ENCODE measurements around the gene OLFML1. TPM values are rescaled to one million over a fixed set of nuclear protein-coding genes. Genes with fewer than 3 reads are reported as not detected.
"Not testable (repeated sequence)": the region's sequence is repeated elsewhere in the genome, so short reads cannot be mapped to it uniquely, and the experiment has no call there.

OLFML1 gene
- total RNA-seq, 1 donor from 2014 or later: not detected

- DNase-seq (ENCODE audit: low read depth, low spot score): no peak
These were observed 27.4 kb downstream of the OLFML1 start for GRCh38 chr11:7512525-7513233.

GRCh38 chr11:7513234-7514098 is 28.2 kb downstream of the OLFML1 start, which contains the start of gene PPFIBP2:
Gene PPFIBP2 (plus strand): TSS chr11:7513999. CDS start chr11:7549476, 35,477 bp downstream.
- peak; percentile 20 for DNase-seq (ENCODE audit: low read depth, low spot score)

DNA sequence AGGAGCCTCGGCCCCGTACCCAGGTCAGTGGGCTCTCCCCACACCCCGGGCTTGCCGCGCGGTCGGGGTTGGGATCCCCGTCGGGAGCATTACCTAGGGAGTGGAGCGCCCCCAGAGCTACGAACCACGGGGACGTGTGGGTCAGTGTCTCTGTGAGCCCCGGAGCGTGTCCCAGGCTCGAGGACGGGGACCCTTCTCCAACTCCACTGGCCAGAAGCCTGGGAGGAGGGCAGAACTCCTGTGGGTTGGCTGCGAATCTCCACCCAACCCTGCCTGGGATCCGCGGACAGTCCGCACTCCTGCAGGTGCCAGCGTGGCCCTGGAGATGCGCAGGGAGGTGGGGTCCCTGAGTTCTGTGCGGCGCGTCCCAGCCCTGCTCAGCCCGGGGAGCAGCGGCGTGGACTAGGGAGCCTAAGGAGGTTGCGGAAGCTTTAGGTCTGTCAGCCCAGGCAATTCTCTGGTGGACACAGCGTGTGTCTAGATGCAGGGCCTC is 28.8 kb downstream of the OLFML1 start:
- no peak for DNase-seq (ENCODE audit: low read depth, low spot score)

DNA sequence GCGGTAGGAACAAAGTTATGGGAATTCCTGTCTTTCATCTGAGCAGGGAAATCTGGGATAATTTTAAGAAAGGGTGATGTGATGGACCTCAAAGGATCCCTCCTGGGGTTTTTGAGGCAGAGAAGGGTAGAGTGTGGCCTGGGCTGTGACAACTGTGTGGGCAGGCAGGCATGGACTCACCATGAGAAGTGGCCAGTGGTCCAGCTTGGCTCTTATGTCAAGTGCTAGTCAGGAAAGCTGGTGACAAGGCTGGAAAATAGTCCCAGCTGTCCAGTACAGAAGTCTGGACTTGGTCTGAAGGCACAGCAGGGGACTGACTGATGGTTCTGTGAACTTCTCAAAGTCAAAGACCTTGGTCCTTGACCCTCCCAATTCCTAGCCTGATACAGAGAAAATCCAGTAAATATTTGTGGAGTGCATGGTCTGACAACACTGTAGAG is 30.2 kb downstream of the OLFML1 start:
- DNase-seq (ENCODE audit: low read depth, low spot score): no peak

DNA sequence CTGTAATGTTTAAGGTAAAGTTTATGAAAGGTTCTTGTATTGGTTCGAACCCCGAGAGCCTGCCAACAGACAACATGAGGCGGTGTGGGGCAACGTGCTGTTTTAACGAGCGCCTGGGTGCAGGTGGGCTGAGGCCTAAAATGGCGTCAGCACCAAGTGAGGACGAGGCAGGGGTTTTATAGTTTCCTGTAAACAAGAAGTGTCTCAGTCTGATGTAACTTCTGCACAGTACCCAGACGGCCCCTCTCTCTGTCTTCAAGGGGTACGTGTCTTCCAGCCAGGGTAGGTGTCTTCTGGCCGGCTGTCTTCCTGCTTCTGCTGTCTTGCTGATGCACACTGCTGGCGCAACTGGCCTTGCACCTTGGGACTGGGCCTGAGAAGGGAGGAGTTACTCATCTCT is 31.2 kb downstream of the OLFML1 start:
- DNase-seq (ENCODE audit: low read depth, low spot score): no peak

GRCh38 chr11:7517743-7518142 is 32.4 kb downstream of the OLFML1 start:
- not testable (repeated sequence) for DNase-seq (ENCODE audit: low read depth, low spot score)

DNA sequence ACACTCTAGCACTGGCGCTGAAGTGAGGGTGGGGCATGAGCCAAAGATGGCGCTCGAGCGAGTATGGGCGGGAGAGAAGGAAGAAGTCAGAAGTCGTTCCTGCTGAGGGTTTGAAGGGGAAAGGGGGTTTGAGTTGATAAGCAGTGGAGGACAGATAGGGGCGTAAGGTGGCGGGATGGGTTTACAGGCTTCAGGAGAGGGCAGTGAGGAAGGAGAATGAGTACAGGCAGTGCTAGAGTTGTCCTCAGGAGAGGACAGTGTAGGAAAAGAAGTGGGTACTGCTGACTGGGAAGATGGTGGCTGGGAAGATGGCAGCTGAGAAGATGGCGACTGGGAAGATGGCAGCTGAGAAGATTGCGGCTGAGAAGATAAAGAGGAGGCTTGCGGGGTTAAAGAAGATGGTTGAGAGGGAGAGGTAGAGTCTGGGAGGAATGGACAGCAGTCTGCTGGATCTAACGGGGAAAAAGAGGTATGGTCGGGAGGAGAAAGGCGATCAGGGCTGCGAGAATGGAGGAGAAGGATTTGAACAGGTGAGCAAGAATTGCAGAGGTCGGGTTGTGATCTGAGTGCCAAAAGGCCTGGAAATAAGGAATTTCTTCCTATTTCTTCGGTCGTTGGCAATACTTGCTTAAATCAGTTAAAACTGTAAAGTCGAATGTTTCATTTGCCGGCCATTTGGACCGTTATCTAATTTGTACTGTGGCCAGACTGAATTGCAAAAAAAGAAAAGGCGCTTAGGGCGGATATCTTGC is 33.7 kb downstream of the OLFML1 start:
- no peak for DNase-seq (ENCODE audit: low read depth, low spot score)

DNA sequence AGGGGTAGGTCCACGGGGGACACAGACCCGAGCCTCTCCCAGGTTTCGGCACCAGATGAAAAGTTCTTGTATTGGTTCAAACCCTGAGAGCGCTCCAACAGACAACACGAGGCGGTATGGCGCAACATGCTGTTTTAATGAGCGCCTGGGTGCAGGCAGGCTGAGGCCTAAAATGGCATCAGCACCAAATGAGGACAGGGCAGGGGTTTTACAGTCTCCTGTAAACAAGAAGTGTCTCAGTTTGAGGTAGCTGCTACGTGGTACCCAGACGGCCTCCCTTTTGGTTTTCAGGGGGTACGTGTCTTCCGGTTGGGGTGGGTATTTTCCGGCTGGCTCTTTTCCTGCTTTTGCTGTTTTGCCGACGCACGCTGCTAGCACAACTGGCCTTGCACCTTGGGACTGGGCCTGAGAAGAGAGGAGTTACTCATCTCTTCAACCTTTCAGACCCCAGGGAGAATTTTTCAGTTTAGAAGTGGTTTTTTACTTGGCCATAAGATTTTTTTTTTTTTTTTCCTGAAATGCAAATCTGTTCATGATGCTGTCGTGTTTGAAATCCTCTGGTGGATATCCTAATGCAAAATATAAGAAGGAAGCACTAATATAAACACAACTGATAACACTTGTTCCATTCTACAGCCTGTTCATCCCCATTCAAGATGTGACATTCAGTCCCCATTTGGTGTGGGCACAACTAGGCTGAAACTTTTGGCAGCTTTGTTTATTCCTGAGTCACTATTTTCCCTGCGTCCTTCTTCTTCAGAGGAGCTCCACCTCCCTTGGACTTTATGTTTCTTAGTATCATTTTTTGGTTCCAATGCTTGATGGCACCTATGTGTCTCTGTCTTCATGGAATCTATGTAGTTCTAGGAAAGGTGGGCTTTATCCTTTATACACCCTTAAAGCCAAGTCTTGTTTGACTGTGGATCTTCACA is 35.0 kb downstream of the OLFML1 start:
- DNase-seq (ENCODE audit: low read depth, low spot score): no peak

- DNase-seq (ENCODE audit: low read depth, low spot score): no peak
These were observed 35.7 kb downstream of the OLFML1 start for GRCh38 chr11:7520981-7521487.

GRCh38 chr11:7522121-7522520 is 36.8 kb downstream of the OLFML1 start:
- DNase-seq (ENCODE audit: low read depth, low spot score): no peak

DNA sequence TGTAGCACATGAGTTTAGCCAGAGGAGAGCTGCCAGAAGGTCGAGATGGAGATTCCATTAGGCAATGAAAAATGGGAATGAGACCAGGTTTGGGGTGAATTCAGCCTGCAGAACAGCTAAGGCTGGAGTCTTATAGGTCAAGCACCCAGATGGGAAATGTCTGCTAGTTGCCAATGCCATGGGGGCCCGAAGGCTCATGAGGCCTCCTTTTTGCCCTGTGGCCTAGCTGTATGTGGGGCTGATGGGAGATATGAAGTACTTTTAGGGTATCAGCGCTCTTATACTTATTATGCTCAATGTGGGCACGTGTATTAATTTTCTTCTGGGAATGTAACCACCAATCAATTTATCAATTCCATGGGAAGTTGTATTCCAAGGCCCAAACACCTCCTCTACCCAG is 37.2 kb downstream of the OLFML1 start:
- DNase-seq (ENCODE audit: low read depth, low spot score): no peak

GRCh38 chr11:7523416-7524210 is 38.3 kb downstream of the OLFML1 start:
- DNase-seq (ENCODE audit: low read depth, low spot score): no peak

- no peak for DNase-seq (ENCODE audit: low read depth, low spot score)
These were observed 39.3 kb downstream of the OLFML1 start for GRCh38 chr11:7524462-7525235.

DNA sequence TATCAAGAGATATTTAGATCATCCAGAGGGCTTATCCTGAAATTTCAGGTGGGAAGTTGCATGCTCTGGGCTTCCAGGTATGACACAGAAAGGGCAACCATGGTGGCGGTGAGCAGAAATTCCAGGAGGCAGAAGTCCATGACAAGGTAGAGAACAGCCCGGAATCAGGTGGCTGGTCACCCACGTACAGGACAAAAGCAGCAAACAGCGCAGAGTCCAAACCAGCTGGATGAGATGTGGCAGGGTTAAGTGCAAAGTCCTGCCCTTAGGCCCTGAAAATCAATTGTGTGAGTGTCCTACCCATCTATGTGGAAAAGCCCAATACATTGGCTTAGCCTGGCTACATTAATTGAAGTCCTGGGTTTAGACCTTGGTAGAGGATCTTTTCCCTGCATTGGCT is 40.1 kb downstream of the OLFML1 start:
- no peak for DNase-seq (ENCODE audit: low read depth, low spot score)

DNA sequence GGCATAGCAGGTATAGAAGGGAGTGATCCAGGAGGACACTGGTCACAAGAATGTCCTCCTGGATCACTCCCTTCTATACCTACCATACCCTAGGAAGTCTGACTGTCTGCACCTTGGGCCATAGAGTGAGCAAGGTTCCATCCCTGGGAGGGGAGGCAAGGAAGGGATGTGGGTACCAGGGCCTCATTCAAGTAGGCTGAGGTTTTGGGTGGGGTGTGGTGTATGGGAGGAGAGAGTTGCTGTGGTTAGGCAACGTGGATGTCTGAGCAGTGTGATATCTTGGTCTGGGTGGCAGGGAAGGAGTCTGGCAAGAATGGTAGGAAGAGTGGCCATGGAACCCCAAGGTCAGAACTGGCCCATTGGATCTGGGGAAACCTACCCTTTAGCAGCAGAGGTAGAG is 41.7 kb downstream of the OLFML1 start:
- no peak for DNase-seq (ENCODE audit: low read depth, low spot score)

- DNase-seq (ENCODE audit: low read depth, low spot score): no peak
These were observed 43.3 kb downstream of the OLFML1 start for GRCh38 chr11:7528514-7529049.

DNA sequence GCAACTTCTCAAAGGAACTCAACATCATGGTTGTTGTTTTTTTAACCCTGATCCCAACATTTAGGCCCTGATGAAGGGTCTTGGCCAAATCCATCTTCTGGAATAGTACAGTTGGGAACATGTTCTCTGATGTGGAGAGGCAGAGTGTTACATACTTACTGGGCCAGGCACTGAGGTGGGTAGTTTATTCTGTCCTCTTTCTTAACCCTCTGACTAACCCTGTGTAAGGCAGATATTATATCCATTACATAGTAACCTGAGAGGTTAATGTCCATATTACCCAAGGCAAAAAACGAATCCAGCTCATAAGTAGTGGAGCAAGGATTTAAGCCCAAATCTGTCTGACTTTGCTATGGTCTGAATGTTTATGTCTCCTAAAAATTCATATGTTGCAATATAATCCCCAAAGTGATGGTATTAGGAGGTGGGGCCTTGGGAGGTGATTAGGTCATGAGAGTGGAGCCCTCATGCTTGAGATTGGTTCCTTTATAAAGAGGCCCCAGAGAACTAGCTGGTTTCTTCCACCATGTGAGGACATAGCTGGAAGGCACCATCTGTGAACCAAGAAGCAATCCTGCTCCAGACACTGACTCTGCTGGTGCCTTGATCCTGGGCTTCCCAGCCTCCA is 44.8 kb downstream of the OLFML1 start:
- no peak for DNase-seq (ENCODE audit: low read depth, low spot score)

DNA sequence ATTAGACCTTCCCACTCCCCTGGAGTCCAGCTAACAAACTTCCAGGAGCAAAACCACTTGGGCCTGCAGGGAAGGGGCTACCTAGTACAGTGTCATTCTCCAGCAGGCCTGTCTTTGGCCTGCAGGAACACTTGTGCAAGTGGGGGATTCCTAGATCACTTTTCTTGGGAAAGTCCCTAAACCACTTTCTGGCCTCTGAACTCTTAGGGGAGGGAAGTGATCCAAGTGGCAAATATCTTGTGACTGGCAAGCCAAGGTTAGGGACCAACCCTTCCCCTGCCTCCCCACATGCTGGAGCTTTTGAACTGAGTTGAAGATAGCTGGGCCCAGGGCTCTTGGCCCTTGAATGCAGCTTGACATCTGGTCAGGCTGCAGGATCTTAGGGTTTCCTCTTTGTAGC is 45.7 kb downstream of the OLFML1 start:
- no peak for DNase-seq (ENCODE audit: low read depth, low spot score)
